ENCODE results near the gene BORCS6. TPM values are rescaled to one million over a fixed set of nuclear protein-coding genes. Genes with fewer than 3 reads are reported as not detected.

BORCS6 gene
- total and polyA plus RNA-seq, 2 of the 13 experiments (the other 11 are each of a cell fraction or from before 2014, with no cell fraction given) = 2.0 to 5.1 TPM

- TF ChIP-seq SKIL (CRISPR knock-in tag; IDR thresholded peaks at IDR 0.05; ENCODE audit: borderline replicate concordance) (no peak), ZNF557 (CRISPR knock-in tag; IDR thresholded peaks at IDR 0.05) (no peak), ZNF567 (CRISPR knock-in tag; IDR thresholded peaks at IDR 0.05; ENCODE audit: borderline replicate concordance) (no peak), KAT8 (CRISPR knock-in tag; IDR thresholded peaks at IDR 0.05) (0 out of 2 replicates have a peak, but pooled peaks have one; percentile 32), RBFOX2 (IDR thresholded peaks at IDR 0.05; ENCODE audit: low read depth, low read length) (peak; percentile 59), ZNF652 (CRISPR knock-in tag; IDR thresholded peaks at IDR 0.05; ENCODE audit: borderline replicate concordance, low read depth) (no peak), ZNF138 (CRISPR knock-in tag; IDR thresholded peaks at IDR 0.05; ENCODE audit: low read depth) (no peak), DNMT1 (CRISPR knock-in tag; IDR thresholded peaks at IDR 0.05) (no peak), FOXK1 (CRISPR knock-in tag; IDR thresholded peaks at IDR 0.05; ENCODE audit: borderline replicate concordance, low read depth) (peak; percentile 66), FOXA1 (IDR thresholded peaks at IDR 0.05) (peak; percentile 60), FOXA1 (CRISPR knock-in tag; IDR thresholded peaks at IDR 0.05) (peak; percentile 85), HMG20B (CRISPR knock-in tag; conservative IDR thresholded peaks at IDR 0.05) (no peak), ZNF580 (CRISPR knock-in tag; IDR thresholded peaks at IDR 0.05; ENCODE audit: borderline replicate concordance, low read depth) (no peak), KAT7 (CRISPR knock-in tag; IDR thresholded peaks at IDR 0.05; ENCODE audit: borderline replicate concordance) (no peak), CHD4 (IDR thresholded peaks at IDR 0.05; ENCODE audit: borderline replicate concordance, low read length) (no peak)
- TF ChIP-seq, protein P1, sequence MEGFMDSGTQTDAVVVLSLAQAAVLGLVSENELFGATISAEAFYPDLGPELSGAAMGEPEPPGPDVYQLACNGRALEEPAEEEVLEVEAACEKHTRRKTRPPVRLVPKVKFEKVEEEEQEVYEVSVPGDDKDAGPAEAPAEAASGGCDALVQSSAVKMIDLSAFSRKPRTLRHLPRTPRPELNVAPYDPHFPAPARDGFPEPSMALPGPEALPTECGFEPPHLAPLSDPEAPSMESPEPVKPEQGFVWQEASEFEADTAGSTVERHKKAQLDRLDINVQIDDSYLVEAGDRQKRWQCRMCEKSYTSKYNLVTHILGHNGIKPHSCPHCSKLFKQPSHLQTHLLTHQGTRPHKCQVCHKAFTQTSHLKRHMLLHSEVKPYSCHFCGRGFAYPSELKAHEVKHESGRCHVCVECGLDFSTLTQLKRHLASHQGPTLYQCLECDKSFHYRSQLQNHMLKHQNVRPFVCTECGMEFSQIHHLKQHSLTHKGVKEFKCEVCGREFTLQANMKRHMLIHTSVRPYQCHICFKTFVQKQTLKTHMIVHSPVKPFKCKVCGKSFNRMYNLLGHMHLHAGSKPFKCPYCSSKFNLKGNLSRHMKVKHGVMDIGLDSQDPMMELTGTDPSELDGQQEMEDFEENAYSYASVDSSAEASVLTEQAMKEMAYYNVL (CRISPR knock-in tag; IDR thresholded peaks at IDR 0.05; ENCODE audit: borderline replicate concordance) = no peak
- TF ChIP-seq, protein P2, sequence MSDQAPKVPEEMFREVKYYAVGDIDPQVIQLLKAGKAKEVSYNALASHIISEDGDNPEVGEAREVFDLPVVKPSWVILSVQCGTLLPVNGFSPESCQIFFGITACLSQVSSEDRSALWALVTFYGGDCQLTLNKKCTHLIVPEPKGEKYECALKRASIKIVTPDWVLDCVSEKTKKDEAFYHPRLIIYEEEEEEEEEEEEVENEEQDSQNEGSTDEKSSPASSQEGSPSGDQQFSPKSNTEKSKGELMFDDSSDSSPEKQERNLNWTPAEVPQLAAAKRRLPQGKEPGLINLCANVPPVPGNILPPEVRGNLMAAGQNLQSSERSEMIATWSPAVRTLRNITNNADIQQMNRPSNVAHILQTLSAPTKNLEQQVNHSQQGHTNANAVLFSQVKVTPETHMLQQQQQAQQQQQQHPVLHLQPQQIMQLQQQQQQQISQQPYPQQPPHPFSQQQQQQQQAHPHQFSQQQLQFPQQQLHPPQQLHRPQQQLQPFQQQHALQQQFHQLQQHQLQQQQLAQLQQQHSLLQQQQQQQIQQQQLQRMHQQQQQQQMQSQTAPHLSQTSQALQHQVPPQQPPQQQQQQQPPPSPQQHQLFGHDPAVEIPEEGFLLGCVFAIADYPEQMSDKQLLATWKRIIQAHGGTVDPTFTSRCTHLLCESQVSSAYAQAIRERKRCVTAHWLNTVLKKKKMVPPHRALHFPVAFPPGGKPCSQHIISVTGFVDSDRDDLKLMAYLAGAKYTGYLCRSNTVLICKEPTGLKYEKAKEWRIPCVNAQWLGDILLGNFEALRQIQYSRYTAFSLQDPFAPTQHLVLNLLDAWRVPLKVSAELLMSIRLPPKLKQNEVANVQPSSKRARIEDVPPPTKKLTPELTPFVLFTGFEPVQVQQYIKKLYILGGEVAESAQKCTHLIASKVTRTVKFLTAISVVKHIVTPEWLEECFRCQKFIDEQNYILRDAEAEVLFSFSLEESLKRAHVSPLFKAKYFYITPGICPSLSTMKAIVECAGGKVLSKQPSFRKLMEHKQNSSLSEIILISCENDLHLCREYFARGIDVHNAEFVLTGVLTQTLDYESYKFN (CRISPR knock-in tag; conservative IDR thresholded peaks at IDR 0.05) = peak; percentile 51
- TF ChIP-seq, protein P3, sequence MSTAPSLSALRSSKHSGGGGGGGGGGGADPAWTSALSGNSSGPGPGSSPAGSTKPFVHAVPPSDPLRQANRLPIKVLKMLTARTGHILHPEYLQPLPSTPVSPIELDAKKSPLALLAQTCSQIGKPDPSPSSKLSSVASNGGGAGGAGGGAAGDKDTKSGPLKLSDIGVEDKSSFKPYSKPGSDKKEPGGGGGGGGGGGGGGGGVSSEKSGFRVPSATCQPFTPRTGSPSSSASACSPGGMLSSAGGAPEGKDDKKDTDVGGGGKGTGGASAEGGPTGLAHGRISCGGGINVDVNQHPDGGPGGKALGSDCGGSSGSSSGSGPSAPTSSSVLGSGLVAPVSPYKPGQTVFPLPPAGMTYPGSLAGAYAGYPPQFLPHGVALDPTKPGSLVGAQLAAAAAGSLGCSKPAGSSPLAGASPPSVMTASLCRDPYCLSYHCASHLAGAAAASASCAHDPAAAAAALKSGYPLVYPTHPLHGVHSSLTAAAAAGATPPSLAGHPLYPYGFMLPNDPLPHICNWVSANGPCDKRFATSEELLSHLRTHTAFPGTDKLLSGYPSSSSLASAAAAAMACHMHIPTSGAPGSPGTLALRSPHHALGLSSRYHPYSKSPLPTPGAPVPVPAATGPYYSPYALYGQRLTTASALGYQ (CRISPR knock-in tag; IDR thresholded peaks at IDR 0.05) = peak; percentile 50; the same call in 1 of the 2 replicates
Observed at GRCh38 chr17:8156246-8156992, 33.6 kb downstream of the BORCS6 start (continued).

Data from HepG2 (cell line).